Ascending aorta (tissue), 2 donors: ENCODE measurements around the gene PFDN5. TPM values are rescaled to one million over a fixed set of nuclear protein-coding genes. Genes with fewer than 3 reads are reported as not detected.

ENCODE experiments used
- DNase-seq, 2 donors: peaks; one replicate each; pipeline ENCODE4 v3.0.0-alpha.2; 2019; ENCODE audit warnings: low spot score in 2 of 2
- H3K27ac ChIP-seq, 2 donors: fragments of 200-600 bp; sonication (generic); one replicate each; pipeline ENCODE4 v1.5.1; 2016 to 2017; ENCODE audit warnings: mild to moderate bottlenecking in 1 of 2
- H3K27me3 ChIP-seq: fragments of 200-600 bp; sonication (generic); one replicate; pipeline ENCODE4 v1.5.1; 2017
- H3K36me3 ChIP-seq, 2 donors: fragments of 200-600 bp; sonication (generic); one replicate each; pipeline ENCODE4 v1.5.1; 2016
- H3K4me1 ChIP-seq, 2 donors: fragments of 200-600 bp; sonication (generic); one replicate each; pipeline ENCODE4 v1.5.1; 2016 to 2017; ENCODE audit warnings: mild to moderate bottlenecking in 1 of 2
- H3K4me3 ChIP-seq, 2 donors: fragments of 200-600 bp; sonication (generic); one replicate each; pipeline ENCODE4 v1.5.1; 2016 to 2017; ENCODE audit warnings: mild to moderate bottlenecking in 1 of 2
- H3K9me3 ChIP-seq, 2 donors: fragments of 200-600 bp; sonication (generic); one replicate each; pipeline ENCODE4 v1.5.1; 2016
- CTCF ChIP-seq, 3 experiments: fragments of 200-600 bp in 2 of 3; fragments of 450-650 bp in 1 of 3; sonication (generic) in 2 of 3; IDR thresholded peaks; one replicate each; pipeline ENCODE4 v1.5.1; 2016 to 2019; ENCODE audit warnings: antibody characterized with exemption in 3 of 3, mild to moderate bottlenecking in 1 of 3, moderate library complexity in 1 of 3
- intact Hi-C: fragments of 100-400 bp; cut with DNase I; formaldehyde crosslinking; loops from one replicate; pipeline ENCODE4 v1.15.1; 2023
- total RNA-seq: library from RNA; depleted of rRNA; stranded (reverse); fragments of >200 nt; gene quantifications from one replicate; pipeline ENCODE4 v1.1.0, GENCODE V29; 2016

Gene PFDN5
- total RNA-seq, 1 donor from 2014 or later, result 187 TPM

DNA sequence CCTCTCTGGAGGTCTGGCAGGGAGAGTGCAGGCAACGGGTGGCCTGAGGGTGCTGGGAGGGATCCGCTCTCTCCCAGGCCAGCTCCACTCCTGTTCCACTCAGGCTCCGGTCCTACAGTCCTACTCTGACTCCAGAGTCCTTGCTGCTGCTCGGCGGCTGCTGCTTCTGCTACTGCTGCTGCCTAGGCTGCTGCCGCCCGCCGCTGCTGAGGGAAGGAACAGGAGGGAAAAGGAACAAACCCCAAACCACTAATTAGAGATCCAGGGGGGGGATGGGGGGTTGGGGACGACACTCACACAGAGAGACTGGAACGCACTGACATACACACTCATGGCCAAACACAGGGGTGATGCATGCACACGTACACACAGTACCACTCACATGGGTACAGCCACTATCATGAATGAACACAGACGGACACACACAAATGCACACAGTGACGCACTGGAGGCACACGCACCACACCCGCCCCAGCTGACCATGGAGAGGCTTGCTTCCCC lies 40.9 kb downstream of the PFDN5 start, which contains the start of gene SP7:
Gene SP7, minus strand, starts transcription at position 174 of the 501 bp plus-strand sequence. CDS start 708 bp downstream, outside the sequence.
- Histone ChIP-seq H3K27me3 (peaks cover 6% of the 10 kb centered on the region), H3K27ac (no peak within 1 kb of the TSS), H3K4me1 (no peaks in the 10 kb centered on the region), H3K4me3 (no peak within 1 kb of the TSS), H3K36me3 (no peaks in the 10 kb centered on the region), H3K9me3 (no peaks in the 10 kb centered on the region)
- DNase-seq, result no peak
- intact Hi-C loops, result no loop called here
- no peak for TF ChIP-seq CTCF (IDR thresholded peaks at IDR 0.05)

DNA sequence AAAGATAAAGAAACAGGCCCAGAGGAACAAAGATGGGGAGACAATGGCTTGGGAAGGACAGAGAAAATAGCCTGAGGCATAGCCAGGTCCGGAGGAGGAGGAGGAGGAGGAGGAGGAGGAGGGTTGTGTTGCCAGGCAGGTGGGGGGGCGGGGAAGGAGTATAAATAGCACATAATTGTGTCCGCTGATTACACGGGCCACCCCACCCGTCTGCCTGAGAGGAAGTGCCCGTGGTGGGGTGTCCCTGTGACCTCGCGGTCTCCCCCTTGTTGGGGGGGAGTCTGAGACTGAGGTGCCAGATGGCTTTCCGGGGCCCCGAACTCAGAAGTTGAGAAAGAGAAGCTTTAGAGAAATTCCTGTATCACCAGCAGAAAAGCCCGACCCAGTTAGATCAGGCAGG lies 42.7 kb downstream of the PFDN5 start:
- Histone ChIP-seq H3K4me3 (no peak overlapping the region), H3K36me3 (no peaks in the 10 kb centered on the region), H3K27ac (no peak overlapping the region), H3K4me1 (no peaks in the 10 kb centered on the region), H3K27me3 (peaks cover 6% of the 10 kb centered on the region), H3K9me3 (no peaks in the 10 kb centered on the region)
- intact Hi-C loops, result no loop called here
- TF ChIP-seq CTCF (IDR thresholded peaks at IDR 0.05), result no peak
- no peak for DNase-seq

DNA sequence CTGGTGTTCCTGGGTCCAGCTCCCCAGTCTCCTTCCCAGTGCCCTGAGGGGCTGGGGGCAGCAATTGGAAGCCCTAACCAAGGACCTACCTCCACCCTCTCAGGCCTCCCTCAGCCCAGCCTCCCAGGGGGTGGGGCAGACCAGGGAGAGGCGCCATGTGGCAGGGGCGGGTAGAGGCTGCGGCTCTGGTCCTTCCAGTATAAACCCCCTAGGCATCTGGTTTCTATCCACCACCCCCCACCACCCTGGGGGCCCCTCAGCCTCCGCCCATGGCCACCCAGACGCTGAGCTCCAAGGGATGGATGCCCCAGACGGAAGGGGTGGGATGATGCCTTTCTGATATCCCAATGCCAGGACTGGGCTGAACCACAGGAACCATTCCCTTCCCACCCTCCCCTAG lies 43.6 kb downstream of the PFDN5 start:
- Histone ChIP-seq H3K4me3 (no peak overlapping the region), H3K27ac (no peak overlapping the region), H3K36me3 (no peaks in the 10 kb centered on the region), H3K9me3 (no peaks in the 10 kb centered on the region), H3K4me1 (no peaks in the 10 kb centered on the region), H3K27me3 (no peaks in the 10 kb centered on the region)
- DNase-seq, result no peak
- no peak for TF ChIP-seq CTCF (IDR thresholded peaks at IDR 0.05)
- intact Hi-C loops, result no loop called here

DNA sequence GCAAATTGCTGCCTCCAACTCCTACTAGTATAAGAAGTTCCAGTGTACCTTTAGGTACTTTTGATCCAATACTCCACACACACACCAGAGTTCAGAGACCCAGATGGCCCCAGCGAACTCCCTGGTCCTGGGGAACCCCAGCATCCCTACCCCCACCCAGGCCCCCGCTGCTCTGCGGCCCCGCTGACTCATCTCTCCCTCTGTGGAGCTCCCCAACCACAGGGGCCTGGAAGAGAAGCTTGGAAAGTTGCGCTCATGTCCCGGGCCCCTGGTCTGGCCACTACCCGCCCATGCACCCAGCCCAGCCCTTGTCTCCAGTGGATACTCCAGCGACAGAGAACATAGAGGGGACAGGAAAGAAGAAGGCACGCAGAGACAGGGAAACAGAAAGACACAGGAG lies 45.1 kb downstream of the PFDN5 start:
- H3K4me1 ChIP-seq, result peaks cover 0 to 6% of the 10 kb centered on the region in 2 donors
- no peaks in the 10 kb centered on the region for H3K27me3 ChIP-seq
- intact Hi-C loops, result no loop called here
- no peaks in the 10 kb centered on the region for H3K36me3 ChIP-seq
- H3K9me3 ChIP-seq, result no peaks in the 10 kb centered on the region
- no peak overlapping the region for H3K4me3 ChIP-seq
- H3K27ac ChIP-seq, result no peak overlapping the region
- no peak for TF ChIP-seq CTCF (IDR thresholded peaks at IDR 0.05)
- DNase-seq, result no peak

DNA sequence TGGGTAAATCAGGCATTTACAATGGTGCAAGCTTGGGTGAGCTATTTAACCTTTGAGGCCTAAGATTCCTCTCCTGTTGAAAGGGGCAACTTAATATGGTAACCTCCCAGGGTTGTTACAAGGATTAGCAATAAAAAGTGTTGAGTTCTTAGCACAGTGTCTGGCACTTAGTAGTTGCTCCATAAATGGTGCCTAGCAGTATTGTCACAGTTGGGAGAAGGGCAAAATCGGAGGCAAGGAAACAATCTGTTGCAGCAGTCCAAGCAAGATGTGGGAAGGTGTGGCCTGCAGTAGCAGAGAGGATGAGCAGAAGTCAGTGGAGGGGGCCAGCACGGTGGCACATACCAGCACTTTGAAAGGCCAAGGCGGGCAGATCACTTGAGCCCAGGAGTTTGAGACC lies 48.1 kb downstream of the PFDN5 start:
- H3K4me3 ChIP-seq, result no peak overlapping the region
- H3K36me3 ChIP-seq, result no peaks in the 10 kb centered on the region
- no peaks in the 10 kb centered on the region for H3K27me3 ChIP-seq
- H3K27ac ChIP-seq, result no peak overlapping the region
- DNase-seq, result no peak
- TF ChIP-seq CTCF (IDR thresholded peaks at IDR 0.05), result no peak
- no peaks in the 10 kb centered on the region for H3K9me3 ChIP-seq
- intact Hi-C loops, result no loop called here
- H3K4me1 ChIP-seq, result peaks cover 0 to 11% of the 10 kb centered on the region in 2 donors

- H3K4me3 ChIP-seq, result peak overlapping the region in 1 of 2 donors; percentile 81
- H3K9me3 ChIP-seq, result no peaks in the 10 kb centered on the region
- DNase-seq, result no peak
- peaks cover 0 to 11% of the 10 kb centered on the region in 2 donors for H3K4me1 ChIP-seq
- H3K27me3 ChIP-seq, result no peaks in the 10 kb centered on the region
- TF ChIP-seq CTCF (IDR thresholded peaks at IDR 0.05), result no peak
- intact Hi-C loops, result no loop called here
- no peak overlapping the region for H3K27ac ChIP-seq
- H3K36me3 ChIP-seq, result no peaks in the 10 kb centered on the region
Measured at GRCh38 chr12:53343969-53344368, 48.6 kb downstream of the PFDN5 start.
